ENCODE results near the gene EVPL.

GRCh38 chr17:75979705-75980187 is 47.4 kb downstream of the EVPL start:
- TF ChIP-seq POLR2A (IDR thresholded peaks at IDR 0.05; ENCODE audit: low read length) (peak; percentile 52), GATA1 (IDR thresholded peaks at IDR 0.05; ENCODE audit: low read depth, low read length) (no peak)
